B cell (primary cell): ENCODE measurements around the gene VWCE.

Source experiments
- CTCF ChIP-seq: fragments of 200-600 bp; IDR thresholded peaks from one replicate; pipeline ENCODE4 v1.8.0; 2022; ENCODE audit warnings: antibody characterized with exemption, mild to moderate bottlenecking
- EZH2 ChIP-seq: IDR thresholded peaks from 2 replicates; pipeline ENCODE4 v1.6.1; 2012; ENCODE audit warnings: borderline replicate concordance, low read depth, mild to moderate bottlenecking, moderate library complexity, low read length; ENCODE audit not compliant: insufficient read depth, poor library complexity, severe bottlenecking

- TF ChIP-seq CTCF (no peak), EZH2 (no peak)
Measured at GRCh38 chr11:61325649-61326414, 30.7 kb upstream of the VWCE start.
